Epidermal melanocyte (primary cell): Measurements from ENCODE around the gene IFNB1.

Experiments
- DNase-seq: peaks from one replicate; pipeline ENCODE4 v3.0.0; 2011; ENCODE audit warnings: low spot score; ENCODE audit not compliant: insufficient read length

Gene IFNB1

GRCh38 chr9:21070906-21071305 lies 6.8 kb downstream of the IFNB1 start:
- no peak for DNase-seq

- DNase-seq: peak; percentile 20
Observed at GRCh38 chr9:21070171-21070571, 7.6 kb downstream of the IFNB1 start.

GRCh38 chr9:21060919-21061561 lies 16.7 kb downstream of the IFNB1 start:
- DNase-seq: peak; percentile 26

- DNase-seq: no peak
Observed at GRCh38 chr9:21056931-21057330, 20.8 kb downstream of the IFNB1 start.

GRCh38 chr9:21053851-21054250 lies 23.9 kb downstream of the IFNB1 start:
- DNase-seq: no peak

- DNase-seq: no peak
Observed at GRCh38 chr9:21047281-21047691, 30.5 kb downstream of the IFNB1 start.

GRCh38 chr9:21043841-21044240 lies 33.9 kb downstream of the IFNB1 start:
- DNase-seq: no peak

GRCh38 chr9:21042466-21042865 lies 35.3 kb downstream of the IFNB1 start:
- no peak for DNase-seq

- DNase-seq: no peak
Observed at GRCh38 chr9:21039302-21039701, 38.4 kb downstream of the IFNB1 start.

- DNase-seq: no peak
Observed at GRCh38 chr9:21037278-21037677, 40.5 kb downstream of the IFNB1 start.

- DNase-seq: no peak
Observed at GRCh38 chr9:21031808-21032183, 45.9 kb downstream of the IFNB1 start.

- DNase-seq: no peak
Observed at GRCh38 chr9:21031091-21031807, 46.5 kb downstream of the IFNB1 start, which contains the start of gene HACD4. Gene HACD4 (minus strand): TSS chr9:21031640. CDS start chr9:21031590, 50 bp downstream.

- DNase-seq: no peak
Observed at GRCh38 chr9:21030389-21031035, 47.2 kb downstream of the IFNB1 start.

GRCh38 chr9:21029661-21030060 lies 48.1 kb downstream of the IFNB1 start:
- DNase-seq: no peak

- no peak for DNase-seq
Observed at GRCh38 chr9:21028466-21028865, 49.3 kb downstream of the IFNB1 start.

GRCh38 chr9:21027295-21027694 lies 50.4 kb downstream of the IFNB1 start:
- DNase-seq: no peak
